CD8-positive, alpha-beta memory T cell (primary cell): ENCODE measurements around the gene FKBP8. TPM values are rescaled to one million over a fixed set of nuclear protein-coding genes. Genes with fewer than 3 reads are reported as not detected.

Experiments used
- CTCF ChIA-PET: fragments of 350-600 bp; sonication (Branson Sonifier 250); formaldehyde crosslinking; loops from one replicate; lab custom pipeline; 2021; ENCODE audit warnings: antibody characterized with exemption; lab: Charles Lee
- POLR2A ChIA-PET: fragments of 350-600 bp; sonication (Branson Sonifier 250); formaldehyde crosslinking; loops from one replicate; lab custom pipeline; 2021; ENCODE audit warnings: antibody characterized with exemption; lab: Charles Lee
- DNase-seq, 5 donors: peaks; one replicate each; pipeline versions ENCODE4 v3.0.0 to v3.0.0-alpha.2; 2020 to 2022; ENCODE audit warnings: mixed read lengths in 1 of 5
- H3K27ac ChIP-seq: one replicate; pipeline ENCODE4 v1.7.0; 2013; ENCODE audit warnings: low read depth, mild to moderate bottlenecking, low read length, moderate library complexity
- H3K27me3 ChIP-seq: 2 replicates; pipeline ENCODE4 v1.7.0; 2013; ENCODE audit warnings: low read length, mild to moderate bottlenecking; ENCODE audit not compliant: insufficient read depth, poor library complexity, severe bottlenecking
- H3K36me3 ChIP-seq: 2 replicates; pipeline ENCODE4 v1.7.0; 2013; ENCODE audit warnings: mild to moderate bottlenecking, low read length, moderate library complexity; ENCODE audit not compliant: insufficient read depth
- H3K4me1 ChIP-seq: 2 replicates; pipeline ENCODE4 v1.7.0; 2013; ENCODE audit warnings: mild to moderate bottlenecking, low read length, moderate library complexity; ENCODE audit not compliant: insufficient read depth
- H3K4me3 ChIP-seq: 2 replicates; pipeline ENCODE4 v1.7.0; 2013; ENCODE audit warnings: mild to moderate bottlenecking, low read length
- H3K9me3 ChIP-seq: 2 replicates; pipeline ENCODE4 v1.7.0; 2013; ENCODE audit warnings: mild to moderate bottlenecking, low read length
- H3K27ac Mint-ChIP-seq, 8 donors: one replicate each; pipeline ENCODE4 v1.8.0; 2020 to 2021; ENCODE audit warnings: mixed read lengths in 8 of 8, mild to moderate bottlenecking in 6 of 8, inconsistent platforms in 3 of 8, moderate library complexity in 3 of 8
- H3K27me3 Mint-ChIP-seq, 2 donors: one replicate each; pipeline ENCODE4 v1.8.0; 2020 to 2021; ENCODE audit warnings: mixed read lengths in 2 of 2, mild to moderate bottlenecking in 1 of 2, moderate library complexity in 1 of 2
- H3K36me3 Mint-ChIP-seq, 3 donors: one replicate each; pipeline ENCODE4 v1.8.0; 2020 to 2021; ENCODE audit warnings: mixed read lengths in 3 of 3, inconsistent platforms in 1 of 3, mild to moderate bottlenecking in 1 of 3
- H3K4me1 Mint-ChIP-seq, 3 donors: one replicate each; pipeline ENCODE4 v1.8.0; 2020 to 2021; ENCODE audit warnings: mixed read lengths in 3 of 3, inconsistent platforms in 1 of 3, mild to moderate bottlenecking in 1 of 3
- H3K4me3 Mint-ChIP-seq, 7 donors: one replicate each; pipeline ENCODE4 v1.8.0; 2020 to 2021; ENCODE audit warnings: mixed read lengths in 7 of 7, mild to moderate bottlenecking in 6 of 7, moderate library complexity in 4 of 7, inconsistent platforms in 2 of 7
- H3K9me3 Mint-ChIP-seq, 5 donors: one replicate each; pipeline ENCODE4 v1.8.0; 2020 to 2022; ENCODE audit warnings: mixed read lengths in 5 of 5, mild to moderate bottlenecking in 3 of 5, moderate library complexity in 2 of 5, inconsistent platforms in 1 of 5
- polyA plus RNA-seq: library from polyadenylated mRNA; unstranded; fragments of 300-500 nt; fragmentation: Illumina TruSeq; gene quantifications from one replicate; pipeline ENCODE4 v1.2.3, GENCODE V29; 2021
- total RNA-seq, 2 experiments: library from RNA; stranded (reverse); gene quantifications; one replicate each; pipeline ENCODE4 v1.2.3, GENCODE V29; 2021

The FKBP8 gene
- total and polyA plus RNA-seq, 3 experiments from 2014 or later: 138 to 170 (median 161) TPM

GRCh38 chr19:18501832-18502231 lies 41.5 kb downstream of the FKBP8 start:
- H3K9me3 Mint-ChIP-seq: no peaks in the 10 kb centered on the region
- Histone ChIP-seq H3K27ac (no peak overlapping the region), H3K4me3 (no peak overlapping the region), H3K27me3 (no peaks in the 10 kb centered on the region), H3K9me3 (no peaks in the 10 kb centered on the region), H3K36me3 (no peaks in the 10 kb centered on the region), H3K4me1 (peaks cover 97% of the 10 kb centered on the region)
- CTCF ChIA-PET: interaction anchor here (0.9 kb wide), 1 partner anchor 15 kb away, joined by 3 read pairs; no protein-coding TSS in a partner anchor
- peaks cover 0 to 2% (median 0%) of the 10 kb centered on the region in 3 donors for H3K36me3 Mint-ChIP-seq
- POLR2A ChIA-PET: interaction anchor here (1.0 kb wide), 1 partner anchor 69 kb away, joined by 4 read pairs; no protein-coding TSS in a partner anchor
- peak overlapping the region; percentile 65 to 100 (median 96) for H3K27ac Mint-ChIP-seq
- peaks cover 87 to 98% (median 93%) of the 10 kb centered on the region in 3 donors for H3K4me1 Mint-ChIP-seq
- peaks cover 0 to 3% of the 10 kb centered on the region in 2 donors for H3K27me3 Mint-ChIP-seq
- no peak for DNase-seq
- H3K4me3 Mint-ChIP-seq: peak overlapping the region in 6 of 7 donors; percentile 35 to 89 (median 55)

- ChIA-PET CTCF (interaction anchor here (0.9 to 1.5 kb wide), 3 partner anchors 10 to 15 kb away, joined by 3 read pairs; no protein-coding TSS in a partner anchor), POLR2A (interaction anchor here (1.0 kb wide), 1 partner anchor 70 kb away, joined by 4 read pairs; no protein-coding TSS in a partner anchor)
- H3K27ac Mint-ChIP-seq: peak overlapping the region; percentile 65 to 100 (median 96)
Observed at GRCh38 chr19:18501351-18501750, 42.0 kb downstream of the FKBP8 start.

GRCh38 chr19:18500799-18501198 lies 42.6 kb downstream of the FKBP8 start:
- no peaks in the 10 kb centered on the region for H3K27me3 ChIP-seq
- DNase-seq: no peak
- Mint-ChIP-seq H3K4me3 (peak overlapping the region; percentile 41 to 89 (median 65)), H3K9me3 (no peaks in the 10 kb centered on the region), H3K27ac (peak overlapping the region; percentile 65 to 100 (median 98)), H3K36me3 (peaks cover 0 to 2% (median 0%) of the 10 kb centered on the region in 3 donors), H3K4me1 (peaks cover 87 to 98% (median 93%) of the 10 kb centered on the region in 3 donors), H3K27me3 (peaks cover 0 to 3% of the 10 kb centered on the region in 2 donors)
- H3K27ac ChIP-seq: peak overlapping the region; percentile 6
- POLR2A ChIA-PET: no interaction called here
- no peaks in the 10 kb centered on the region for H3K9me3 ChIP-seq
- CTCF ChIA-PET: interaction anchor here (0.7 to 1.5 kb wide), 4 partner anchors 11 to 60 kb away, joined by 3 to 4 read pairs (median 3); no protein-coding TSS in a partner anchor
- H3K4me1 ChIP-seq: peaks cover 97% of the 10 kb centered on the region
- no peak overlapping the region for H3K4me3 ChIP-seq
- no peaks in the 10 kb centered on the region for H3K36me3 ChIP-seq

More at GRCh38 chr19:18501351-18501750, 42.0 kb downstream of the FKBP8 start:
- DNase-seq: no peak
- H3K27ac ChIP-seq: peak overlapping the region; percentile 6
- Mint-ChIP-seq H3K4me3 (peak overlapping the region in 6 of 7 donors; percentile 41 to 89 (median 66)), H3K27me3 (peaks cover 0 to 3% of the 10 kb centered on the region in 2 donors), H3K4me1 (peaks cover 87 to 98% (median 93%) of the 10 kb centered on the region in 3 donors), H3K9me3 (no peaks in the 10 kb centered on the region), H3K36me3 (peaks cover 0 to 2% (median 0%) of the 10 kb centered on the region in 3 donors)
- no peaks in the 10 kb centered on the region for H3K27me3 ChIP-seq
- H3K4me1 ChIP-seq: peaks cover 97% of the 10 kb centered on the region
- H3K9me3 ChIP-seq: no peaks in the 10 kb centered on the region
- H3K4me3 ChIP-seq: no peak overlapping the region
- no peaks in the 10 kb centered on the region for H3K36me3 ChIP-seq

- Mint-ChIP-seq H3K27me3 (peaks cover 0 to 3% of the 10 kb centered on the region in 2 donors), H3K4me3 (peak overlapping the region; percentile 37 to 89 (median 52)), H3K36me3 (peaks cover 0 to 2% (median 0%) of the 10 kb centered on the region in 3 donors), H3K4me1 (peaks cover 86 to 98% (median 93%) of the 10 kb centered on the region in 3 donors), H3K27ac (peak overlapping the region; percentile 65 to 100 (median 98)), H3K9me3 (no peaks in the 10 kb centered on the region)
- Histone ChIP-seq H3K4me3 (no peak overlapping the region), H3K36me3 (no peaks in the 10 kb centered on the region), H3K27ac (no peak overlapping the region), H3K27me3 (no peaks in the 10 kb centered on the region), H3K9me3 (no peaks in the 10 kb centered on the region), H3K4me1 (peaks cover 97% of the 10 kb centered on the region)
- DNase-seq: no peak
- POLR2A ChIA-PET: no interaction called here
- CTCF ChIA-PET: interaction anchor here (0.7 to 1.5 kb wide), 4 partner anchors 11 to 60 kb away, joined by 3 to 4 read pairs (median 3); no protein-coding TSS in a partner anchor
Observed at GRCh38 chr19:18500376-18500775, 43.0 kb downstream of the FKBP8 start.

GRCh38 chr19:18499055-18499775 lies 44.2 kb downstream of the FKBP8 start:
- Histone ChIP-seq H3K27ac (no peak overlapping the region), H3K36me3 (no peaks in the 10 kb centered on the region), H3K27me3 (no peaks in the 10 kb centered on the region), H3K4me3 (no peak overlapping the region), H3K9me3 (no peaks in the 10 kb centered on the region), H3K4me1 (peaks cover 97% of the 10 kb centered on the region)
- H3K27ac Mint-ChIP-seq: peak overlapping the region; percentile 62 to 100 (median 94)
- ChIA-PET CTCF (interaction anchor here (0.7 to 7.4 kb wide), 10 partner anchors 9 to 59 kb away, joined by 3 to 71 read pairs (median 4); partner anchors contain the start of genes ELL and KXD1), POLR2A (interaction anchor here (0.7 kb wide), 1 partner anchor 11 kb away, joined by 4 read pairs; no protein-coding TSS in a partner anchor)
- H3K9me3 Mint-ChIP-seq: no peaks in the 10 kb centered on the region
- no peak for DNase-seq
- H3K4me1 Mint-ChIP-seq: peaks cover 86 to 98% (median 93%) of the 10 kb centered on the region in 3 donors
- H3K27me3 Mint-ChIP-seq: peaks cover 0 to 3% of the 10 kb centered on the region in 2 donors
- H3K36me3 Mint-ChIP-seq: no peaks in the 10 kb centered on the region
- H3K4me3 Mint-ChIP-seq: peak overlapping the region; percentile 10 to 82 (median 36)

- Mint-ChIP-seq H3K4me1 (peaks cover 84 to 96% (median 92%) of the 10 kb centered on the region in 3 donors), H3K27me3 (peaks cover 0 to 1% of the 10 kb centered on the region in 2 donors), H3K9me3 (no peaks in the 10 kb centered on the region), H3K36me3 (peaks cover 0 to under 1% (median 0%) of the 10 kb centered on the region in 3 donors), H3K4me3 (peak overlapping the region; percentile 20 to 93 (median 82)), H3K27ac (peak overlapping the region; percentile 68 to 100 (median 99))
- ChIA-PET CTCF (interaction anchor here (0.9 to 7.4 kb wide), 12 partner anchors 9 to 109 kb away, joined by 3 to 71 read pairs (median 6); partner anchors contain the start of genes ELL, KXD1 and REX1BD), POLR2A (interaction anchor here (0.7 to 4.8 kb wide), 10 partner anchors 9 to 616 kb away, joined by 3 to 38 read pairs (median 6); partner anchors contain the start of genes ELL, REX1BD and UBA52)
- H3K27me3 ChIP-seq: no peaks in the 10 kb centered on the region
- H3K27ac ChIP-seq: peak overlapping the region; percentile 87
- no peak overlapping the region for H3K4me3 ChIP-seq
- no peak for DNase-seq
- peaks cover 98% of the 10 kb centered on the region for H3K4me1 ChIP-seq
- no peaks in the 10 kb centered on the region for H3K36me3 ChIP-seq
- H3K9me3 ChIP-seq: no peaks in the 10 kb centered on the region
Observed at GRCh38 chr19:18496980-18497256, 46.5 kb downstream of the FKBP8 start.

GRCh38 chr19:18496167-18496979 lies 47.0 kb downstream of the FKBP8 start:
- Mint-ChIP-seq H3K27ac (peak overlapping the region; percentile 68 to 100 (median 99)), H3K9me3 (no peaks in the 10 kb centered on the region), H3K4me1 (peaks cover 80 to 96% (median 89%) of the 10 kb centered on the region in 3 donors), H3K36me3 (peaks cover 0 to 2% (median 0%) of the 10 kb centered on the region in 3 donors), H3K27me3 (peaks cover 0 to 1% of the 10 kb centered on the region in 2 donors), H3K4me3 (peak overlapping the region; percentile 81 to 93 (median 85))
- ChIA-PET CTCF (interaction anchor here (0.7 to 7.4 kb wide), 14 partner anchors 10 to 108 kb away, joined by 3 to 71 read pairs (median 4); partner anchors contain the start of genes ELL, KXD1 and REX1BD), POLR2A (interaction anchor here (0.5 to 4.8 kb wide), 16 partner anchors 10 to 616 kb away, joined by 3 to 38 read pairs (median 5); partner anchors contain the start of genes ELL, KXD1, REX1BD and UBA52)
- Histone ChIP-seq H3K27ac (peak overlapping the region; percentile 87), H3K9me3 (no peaks in the 10 kb centered on the region), H3K4me3 (peak overlapping the region; percentile 57), H3K36me3 (no peaks in the 10 kb centered on the region), H3K4me1 (peaks cover 96% of the 10 kb centered on the region), H3K27me3 (no peaks in the 10 kb centered on the region)
- peak; percentile 36 to 90 (median 79) for DNase-seq
